Measurements from ENCODE around the gene GALNT10. TPM values are rescaled to one million over a fixed set of nuclear protein-coding genes. Genes with fewer than 3 reads are reported as not detected.
A peak's percentile ranks its signal among the peaks of the same experiment; 100 is the strongest.
"Not testable (repeated sequence)": the region's sequence is repeated elsewhere in the genome, so short reads cannot be mapped to it uniquely, and the experiment has no call there.

GALNT10 gene
- total RNA-seq, 2 donors from 2014 or later, result 30.2 to 43.4 TPM

- no peak overlapping the region for H3K4me3 Mint-ChIP-seq
- no peaks in the 10 kb centered on the region for H3K36me3 ChIP-seq (ENCODE audit: control insufficient read depth, insufficient read depth, low read length)
- H3K9ac ChIP-seq (ENCODE audit: extremely low read depth, low read length, poor library complexity, severe bottlenecking), result no peak overlapping the region
- H3K9me3 ChIP-seq (ENCODE audit: control insufficient read depth, low read length), result no peaks in the 10 kb centered on the region
- TF ChIP-seq, protein P1, sequence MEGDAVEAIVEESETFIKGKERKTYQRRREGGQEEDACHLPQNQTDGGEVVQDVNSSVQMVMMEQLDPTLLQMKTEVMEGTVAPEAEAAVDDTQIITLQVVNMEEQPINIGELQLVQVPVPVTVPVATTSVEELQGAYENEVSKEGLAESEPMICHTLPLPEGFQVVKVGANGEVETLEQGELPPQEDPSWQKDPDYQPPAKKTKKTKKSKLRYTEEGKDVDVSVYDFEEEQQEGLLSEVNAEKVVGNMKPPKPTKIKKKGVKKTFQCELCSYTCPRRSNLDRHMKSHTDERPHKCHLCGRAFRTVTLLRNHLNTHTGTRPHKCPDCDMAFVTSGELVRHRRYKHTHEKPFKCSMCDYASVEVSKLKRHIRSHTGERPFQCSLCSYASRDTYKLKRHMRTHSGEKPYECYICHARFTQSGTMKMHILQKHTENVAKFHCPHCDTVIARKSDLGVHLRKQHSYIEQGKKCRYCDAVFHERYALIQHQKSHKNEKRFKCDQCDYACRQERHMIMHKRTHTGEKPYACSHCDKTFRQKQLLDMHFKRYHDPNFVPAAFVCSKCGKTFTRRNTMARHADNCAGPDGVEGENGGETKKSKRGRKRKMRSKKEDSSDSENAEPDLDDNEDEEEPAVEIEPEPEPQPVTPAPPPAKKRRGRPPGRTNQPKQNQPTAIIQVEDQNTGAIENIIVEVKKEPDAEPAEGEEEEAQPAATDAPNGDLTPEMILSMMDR (conservative IDR thresholded peaks at IDR 0.05), result no peak
- H3K4me1 Mint-ChIP-seq, result peaks cover 50% of the 10 kb centered on the region
- H3K27me3 Mint-ChIP-seq (ENCODE audit: insufficient read depth), result peaks cover 51% of the 10 kb centered on the region
- H3K4me3 ChIP-seq (ENCODE audit: low read length), result no peak overlapping the region
- H3K36me3 Mint-ChIP-seq (ENCODE audit: low read depth), result no peaks in the 10 kb centered on the region
- H3K4me1 ChIP-seq (ENCODE audit: control insufficient read depth, insufficient read depth, low read length), result peaks cover 20% of the 10 kb centered on the region
- no peaks in the 10 kb centered on the region for H3K9me3 Mint-ChIP-seq
- no peak overlapping the region for H3K27ac ChIP-seq (ENCODE audit: low read depth, low read length)
- peaks cover 53% of the 10 kb centered on the region for H3K27me3 ChIP-seq (ENCODE audit: control insufficient read depth, insufficient read depth, low read length, poor library complexity, severe bottlenecking)
- no peak overlapping the region for H3K27ac Mint-ChIP-seq
- peak; percentile 22 for DNase-seq
- WGBS, 2 experiments (ENCODE audit: insufficient coverage in 1 of 2, insufficient read length in 1 of 2), result 95% methylated on average over 4 of the region's 4 CpGs; no CpG with 5 or more reads in 1 of the 2 experiments
Observed at GRCh38 chr5:154145268-154145667, 45.3 kb upstream of the GALNT10 start.

DNA sequence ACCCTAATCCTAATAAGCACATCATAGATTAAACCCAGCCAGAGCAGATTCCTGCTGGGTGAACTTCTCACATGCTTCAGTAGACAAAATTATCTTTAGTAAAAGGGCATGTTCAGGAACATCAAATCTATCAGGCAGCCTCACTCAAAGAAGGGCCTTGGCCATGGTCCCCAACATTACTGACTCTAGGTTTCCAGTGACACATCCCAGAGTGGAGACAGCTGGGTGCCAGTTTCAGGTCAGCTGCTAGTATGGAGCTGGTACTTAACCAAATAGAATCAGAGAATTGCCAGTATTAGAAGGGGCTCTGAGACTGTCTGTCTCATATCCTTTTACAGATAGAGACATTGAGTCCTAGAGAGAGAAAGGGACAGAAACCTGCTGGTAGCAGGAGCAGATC lies 44.1 kb upstream of the GALNT10 start:
- Histone ChIP-seq H3K9ac (ENCODE audit: extremely low read depth, low read length, poor library complexity, severe bottlenecking) (no peak overlapping the region), H3K27ac (ENCODE audit: low read depth, low read length) (no peak overlapping the region), H3K9me3 (ENCODE audit: control insufficient read depth, low read length) (no peaks in the 10 kb centered on the region), H3K36me3 (ENCODE audit: control insufficient read depth, insufficient read depth, low read length) (no peaks in the 10 kb centered on the region), H3K27me3 (ENCODE audit: control insufficient read depth, insufficient read depth, low read length, poor library complexity, severe bottlenecking) (peaks cover 44% of the 10 kb centered on the region), H3K4me3 (ENCODE audit: low read length) (no peak overlapping the region), H3K4me1 (ENCODE audit: control insufficient read depth, insufficient read depth, low read length) (peaks cover 25% of the 10 kb centered on the region)
- Mint-ChIP-seq H3K9me3 (no peaks in the 10 kb centered on the region), H3K4me1 (peaks cover 54% of the 10 kb centered on the region), H3K27me3 (ENCODE audit: insufficient read depth) (peaks cover 42% of the 10 kb centered on the region), H3K4me3 (no peak overlapping the region), H3K27ac (no peak overlapping the region), H3K36me3 (ENCODE audit: low read depth) (no peaks in the 10 kb centered on the region)
- TF ChIP-seq, protein P1 (conservative IDR thresholded peaks at IDR 0.05), result no peak
- peak; percentile 24 for DNase-seq

- no peak for DNase-seq
- Histone ChIP-seq H3K27ac (ENCODE audit: low read depth, low read length) (no peak overlapping the region), H3K9ac (ENCODE audit: extremely low read depth, low read length, poor library complexity, severe bottlenecking) (no peak overlapping the region), H3K36me3 (ENCODE audit: control insufficient read depth, insufficient read depth, low read length) (no peaks in the 10 kb centered on the region), H3K9me3 (ENCODE audit: control insufficient read depth, low read length) (peaks cover 6% of the 10 kb centered on the region), H3K4me3 (ENCODE audit: low read length) (no peak overlapping the region), H3K4me1 (ENCODE audit: control insufficient read depth, insufficient read depth, low read length) (peaks cover 23% of the 10 kb centered on the region), H3K27me3 (ENCODE audit: control insufficient read depth, insufficient read depth, low read length, poor library complexity, severe bottlenecking) (peaks cover 44% of the 10 kb centered on the region)
- H3K27me3 Mint-ChIP-seq (ENCODE audit: insufficient read depth), result peaks cover 42% of the 10 kb centered on the region
- WGBS, 2 experiments (ENCODE audit: insufficient coverage in 1 of 2, insufficient read length in 1 of 2), result 67 to 88% methylated on average over 1 of the region's 2 CpGs
- H3K4me1 Mint-ChIP-seq, result peaks cover 52% of the 10 kb centered on the region
- H3K36me3 Mint-ChIP-seq (ENCODE audit: low read depth), result no peaks in the 10 kb centered on the region
- H3K27ac Mint-ChIP-seq, result no peak overlapping the region
- H3K4me3 Mint-ChIP-seq, result no peak overlapping the region
- TF ChIP-seq, protein P1 (conservative IDR thresholded peaks at IDR 0.05), result no peak
- H3K9me3 Mint-ChIP-seq, result no peaks in the 10 kb centered on the region
Observed at GRCh38 chr5:154147666-154148065, 42.9 kb upstream of the GALNT10 start.

DNA sequence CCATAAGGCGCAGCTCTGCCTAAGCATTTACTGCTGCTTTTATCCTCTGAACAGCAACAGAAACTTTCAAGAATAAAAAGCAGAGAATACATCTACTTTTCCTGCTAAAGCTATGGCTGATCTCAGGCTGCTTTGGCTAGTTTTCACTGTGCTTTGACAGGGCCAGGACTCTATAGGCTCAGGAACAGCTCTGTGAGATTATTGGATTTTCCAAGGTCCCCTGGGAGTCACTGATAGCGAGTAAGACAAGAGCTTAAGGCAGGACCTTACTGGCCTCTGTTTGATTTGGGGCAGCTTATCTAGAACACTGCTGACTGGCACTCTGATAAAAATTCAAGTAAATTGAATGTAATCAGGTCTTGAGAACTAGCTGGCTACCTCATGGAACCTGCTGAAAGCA lies 40.1 kb upstream of the GALNT10 start:
- H3K9me3 ChIP-seq (ENCODE audit: control insufficient read depth, low read length); H3K9ac ChIP-seq (ENCODE audit: extremely low read depth, low read length, poor library complexity, severe bottlenecking); H3K36me3 ChIP-seq (ENCODE audit: control insufficient read depth, insufficient read depth, low read length); H3K9me3 Mint-ChIP-seq; H3K36me3 Mint-ChIP-seq (ENCODE audit: low read depth); H3K4me3 Mint-ChIP-seq; H3K27ac ChIP-seq (ENCODE audit: low read depth, low read length): not testable (repeated sequence)
- Mint-ChIP-seq H3K27ac (peak overlapping the region; percentile 94), H3K4me1 (peaks cover 37% of the 10 kb centered on the region), H3K27me3 (ENCODE audit: insufficient read depth) (peaks cover 21% of the 10 kb centered on the region)
- Histone ChIP-seq H3K4me3 (ENCODE audit: low read length) (peak overlapping the region; percentile 12), H3K27me3 (ENCODE audit: control insufficient read depth, insufficient read depth, low read length, poor library complexity, severe bottlenecking) (peaks cover 22% of the 10 kb centered on the region), H3K4me1 (ENCODE audit: control insufficient read depth, insufficient read depth, low read length) (peaks cover 20% of the 10 kb centered on the region)
- peak; percentile 69 for DNase-seq
- WGBS, 2 experiments (ENCODE audit: insufficient coverage in 1 of 2, insufficient read length in 1 of 2), result 24 to 89% methylated on average over 1 to 2 of the region's 2 CpGs

Measured in endodermal cell (in vitro differentiated cells).